AG09309 (cell line): ENCODE results near the gene RAB8A.
"Not testable (repeated sequence)": the region's sequence is repeated elsewhere in the genome, so short reads cannot be mapped to it uniquely, and the experiment has no call there.

Experiments
- DNase-seq: peaks from one replicate; pipeline ENCODE4 v3.0.0-alpha.2; 2010; ENCODE audit warnings: low read depth
- H3K4me3 ChIP-seq: 2 replicates; pipeline ENCODE4 v1.5.1; 2011; ENCODE audit warnings: mild to moderate bottlenecking, low read depth, low read length, moderate library complexity; ENCODE audit not compliant: control insufficient read depth
- CTCF ChIP-seq: IDR thresholded peaks from 2 replicates; pipeline ENCODE4 v1.5.1; 2011; ENCODE audit warnings: mild to moderate bottlenecking, low read depth, low read length, inconsistent platforms; ENCODE audit not compliant: insufficient read depth, control insufficient read depth; ENCODE audit errors: missing control alignments

RAB8A gene

GRCh38 chr19:16091546-16092475, 19.9 kb upstream of the RAB8A start:
- no peak for TF ChIP-seq CTCF
- DNase-seq: no peak

DNA sequence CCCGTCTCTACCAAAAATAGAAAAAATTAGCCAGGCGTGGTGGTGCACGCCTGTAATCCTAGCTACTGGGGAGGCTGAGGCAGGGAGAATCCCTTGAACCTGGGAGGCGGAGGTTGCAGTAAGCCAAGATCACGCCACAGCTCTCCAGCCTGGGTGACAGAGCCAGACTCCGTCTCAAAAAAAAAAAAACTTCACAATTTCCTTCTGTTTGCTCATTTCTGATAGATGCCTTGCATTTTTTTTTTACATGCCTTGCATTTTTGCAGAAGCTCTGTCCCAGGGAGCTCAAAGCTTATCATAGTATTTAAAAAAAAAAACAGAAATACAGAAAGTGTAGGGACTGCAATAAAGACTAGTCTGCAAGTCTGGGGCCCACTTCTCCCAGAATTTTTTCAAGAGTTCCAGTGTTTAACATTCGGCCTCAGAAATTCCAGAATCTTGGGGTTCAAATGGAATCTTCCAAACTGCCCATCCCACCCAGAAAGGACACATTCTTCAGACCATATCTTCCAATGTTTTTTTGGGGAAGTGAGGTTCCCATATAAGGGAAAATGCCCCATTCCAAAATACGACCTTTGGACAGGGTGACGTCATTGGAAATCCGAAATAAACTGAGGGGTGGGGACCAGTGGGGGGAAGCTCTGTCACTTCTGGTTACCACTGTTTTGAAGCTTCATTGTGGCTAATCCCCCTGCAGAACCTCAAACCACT, 17.2 kb upstream of the RAB8A start:
- TF ChIP-seq CTCF: no peak

More at GRCh38 chr19:16091546-16092475, 19.9 kb upstream of the RAB8A start:
- no peak overlapping the region for H3K4me3 ChIP-seq

DNA sequence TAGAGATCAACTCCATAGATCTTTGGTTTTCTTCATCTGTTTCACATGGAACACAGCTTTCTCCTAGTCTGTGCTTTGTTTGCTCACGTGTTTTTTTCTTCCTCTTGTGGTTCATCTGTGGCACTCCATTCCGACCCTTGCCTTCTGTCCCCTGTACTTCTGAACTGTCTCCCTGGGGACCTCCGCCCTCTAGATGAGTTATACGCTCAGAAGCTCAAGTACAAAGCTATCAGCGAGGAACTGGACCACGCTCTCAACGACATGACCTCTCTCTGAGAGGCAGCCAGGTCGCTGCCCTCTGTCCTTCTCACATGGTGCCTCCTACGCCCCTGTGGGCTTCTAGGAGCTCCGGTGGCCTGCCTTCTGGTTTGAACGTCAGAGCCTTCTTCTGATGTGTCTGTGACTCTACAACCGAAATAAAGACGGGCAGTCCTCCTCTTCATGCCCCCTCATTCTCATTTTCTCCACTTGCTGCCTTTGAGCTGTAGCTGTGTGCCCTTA, 16.6 kb upstream of the RAB8A start:
- H3K4me3 ChIP-seq: no peak overlapping the region
- DNase-seq: no peak
- TF ChIP-seq CTCF: no peak

More for the DNA sequence above, 17.2 kb upstream of the RAB8A start:
- no peak for DNase-seq
- no peak overlapping the region for H3K4me3 ChIP-seq

- H3K4me3 ChIP-seq: no peak overlapping the region
- DNase-seq: no peak
- TF ChIP-seq CTCF: no peak
Observed at GRCh38 chr19:16096280-16096855, 15.3 kb upstream of the RAB8A start.

DNA sequence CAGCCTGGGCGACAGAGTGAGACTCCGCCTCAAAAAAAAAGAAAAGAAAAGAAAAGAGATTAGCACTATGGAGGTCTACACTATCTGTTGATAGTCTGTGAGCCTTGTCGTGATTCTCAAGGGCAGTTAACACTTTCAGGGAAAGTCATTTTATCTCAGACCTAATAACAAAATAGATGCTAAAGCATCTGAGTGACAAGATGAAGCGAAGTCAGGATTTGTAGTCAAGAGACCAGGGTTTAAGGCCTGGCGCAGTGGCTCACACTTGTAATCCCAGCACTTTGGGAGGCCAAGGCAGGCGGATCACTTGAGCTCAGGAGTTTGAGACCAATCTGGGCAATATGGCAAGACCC, 13.3 kb upstream of the RAB8A start:
- no peak for TF ChIP-seq CTCF
- H3K4me3 ChIP-seq: no peak overlapping the region
- no peak for DNase-seq

- no peak for TF ChIP-seq CTCF
- H3K4me3 ChIP-seq: no peak overlapping the region
- no peak for DNase-seq
Observed at GRCh38 chr19:16098821-16099220, 12.9 kb upstream of the RAB8A start.

DNA sequence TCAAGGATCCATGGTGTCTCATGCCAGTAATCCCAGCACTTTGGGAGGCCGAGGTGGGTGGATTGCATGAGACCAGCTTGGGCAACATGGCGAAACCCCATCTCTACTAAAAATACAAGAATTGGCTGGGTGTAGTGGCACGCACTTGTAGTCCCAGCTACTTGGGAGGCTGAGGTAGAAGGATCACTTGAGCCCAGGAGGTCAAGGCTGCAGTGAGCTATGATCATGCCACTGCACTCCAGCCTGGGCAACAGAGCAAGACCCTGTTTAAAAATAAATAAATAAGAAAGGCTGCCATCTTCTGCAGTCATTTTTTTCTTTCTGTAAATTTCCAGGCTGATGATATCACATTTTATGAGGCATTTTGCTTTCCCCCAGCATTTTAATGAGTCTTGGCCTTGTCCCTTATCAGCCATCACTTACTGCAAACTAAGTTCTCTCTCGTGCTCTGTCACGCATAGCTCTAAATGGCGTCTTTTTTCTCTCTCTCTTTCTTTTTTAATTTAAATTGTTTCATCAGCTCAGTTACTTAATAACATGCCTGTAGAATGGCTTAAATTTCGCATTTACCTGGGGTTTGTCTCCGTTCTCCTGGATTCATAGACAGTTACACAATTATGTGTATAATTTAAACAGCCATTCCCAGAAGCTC, 12.2 kb upstream of the RAB8A start:
- H3K4me3 ChIP-seq, DNase-seq: not testable (repeated sequence)
